Prostate gland (tissue), 2 donors: Measurements from ENCODE around the gene TPSD1.

ENCODE experiments used
- CTCF ChIP-seq, 4 experiments: fragments of 200-600 bp in 2 of 4; fragments of 450-650 bp in 2 of 4; sonication (generic) in 2 of 4; IDR thresholded peaks; 1 replicate in 3 of 4; 2 replicates in 1 of 4; pipeline ENCODE4 v1.5.1; 2016 to 2019; ENCODE audit warnings: antibody characterized with exemption in 4 of 4, mild to moderate bottlenecking in 2 of 4, moderate library complexity in 2 of 4
- POLR2A ChIP-seq: fragments of 450-650 bp; IDR thresholded peaks from one replicate; pipeline ENCODE4 v1.6.1; 2016; ENCODE audit warnings: antibody characterized with exemption, mild to moderate bottlenecking
- POLR2AphosphoS5 ChIP-seq: sonication (generic); formaldehyde crosslinking; IDR thresholded peaks from one replicate; pipeline ENCODE4 v1.6.1; 2017; ENCODE audit warnings: antibody characterized with exemption

- TF ChIP-seq CTCF (IDR thresholded peaks at IDR 0.05) (no peak), POLR2A (no peak), POLR2AphosphoS5 (no peak)
These were observed 33.6 kb downstream of the TPSD1 start for GRCh38 chr16:1289477-1289866.
